GM19438 (cell line): Measurements from ENCODE around the gene DNMBP.
"Not testable (repeated sequence)": the region's sequence is repeated elsewhere in the genome, so short reads cannot be mapped to it uniquely, and the experiment has no call there.

Source experiments
- ATAC-seq: cut with Tn5 transposase; IDR thresholded peaks from one replicate; pipeline ENCODE4 v1.9.1; 2021; ENCODE audit warnings: low read depth; ENCODE audit not compliant: unreplicated experiment

Gene DNMBP

DNA sequence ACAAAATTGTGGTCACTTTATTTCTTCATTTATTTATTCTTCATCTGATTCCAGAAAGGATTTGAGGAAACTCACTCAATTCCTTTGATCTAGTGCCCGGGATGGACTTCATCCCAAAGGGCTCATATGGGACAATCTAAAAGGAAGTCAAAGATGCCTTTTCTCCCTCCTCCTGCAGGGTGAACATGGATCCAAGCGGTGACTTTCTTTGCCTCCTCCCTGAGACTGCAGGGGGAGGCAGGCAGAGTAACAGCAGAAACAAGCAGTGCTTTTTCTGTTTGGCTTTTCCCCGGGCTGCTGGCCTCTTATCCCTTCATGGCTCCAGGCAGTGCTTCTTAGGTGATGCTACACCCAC, 10.0 kb upstream of the DNMBP start:
- ATAC-seq: no peak

DNA sequence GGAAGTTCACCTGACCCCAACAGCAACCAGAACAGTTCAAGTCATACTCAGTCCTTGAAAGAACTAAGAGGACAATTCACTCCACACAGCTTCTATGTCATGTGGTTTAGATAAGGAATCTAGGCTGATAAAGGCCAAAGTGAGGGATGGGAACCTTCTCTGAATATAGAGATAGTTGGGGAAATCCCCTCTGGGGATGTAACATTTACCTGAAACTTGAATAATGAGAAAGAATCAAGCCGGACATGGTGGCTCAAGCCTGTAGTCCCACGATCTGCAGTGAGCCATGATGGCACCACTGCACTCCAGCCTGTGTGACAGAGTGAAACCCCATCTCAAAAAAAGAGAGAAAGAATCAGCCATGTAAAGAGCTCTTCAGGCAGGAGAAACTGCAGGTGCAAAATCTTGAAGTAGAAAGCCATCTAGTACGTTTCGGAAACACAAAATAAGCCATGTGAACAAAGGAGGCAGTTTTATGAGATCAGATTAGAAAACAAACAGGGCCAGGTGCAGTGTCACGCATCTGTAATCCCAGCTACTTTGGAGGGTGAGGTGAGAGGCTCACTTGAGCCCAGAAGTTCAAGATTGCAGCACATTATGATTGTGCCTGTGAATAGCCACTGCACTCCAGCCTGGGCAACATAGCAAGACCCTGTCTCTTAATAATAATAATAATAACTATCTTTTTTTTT, 4.5 kb upstream of the DNMBP start:
- ATAC-seq: peak; percentile 83

DNA sequence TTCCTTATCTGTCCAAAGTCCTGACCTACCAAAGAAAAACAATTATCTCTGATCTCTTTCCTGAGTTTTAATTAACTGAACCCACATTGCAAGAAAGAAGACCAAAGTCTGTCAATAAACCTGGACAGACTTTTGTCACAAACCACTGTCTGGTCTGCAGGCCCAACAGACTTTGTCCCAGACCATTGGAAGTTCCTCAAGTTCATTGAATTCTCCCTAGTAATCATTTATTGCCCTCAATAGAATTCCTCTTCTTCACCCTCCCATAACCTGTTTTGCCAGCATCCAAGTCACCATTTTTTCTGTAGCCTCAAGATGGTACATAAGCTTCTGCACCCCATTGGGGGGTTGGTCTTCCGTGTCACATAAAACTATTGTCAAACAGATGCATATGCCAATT, 3.9 kb upstream of the DNMBP start:
- no peak for ATAC-seq

DNA sequence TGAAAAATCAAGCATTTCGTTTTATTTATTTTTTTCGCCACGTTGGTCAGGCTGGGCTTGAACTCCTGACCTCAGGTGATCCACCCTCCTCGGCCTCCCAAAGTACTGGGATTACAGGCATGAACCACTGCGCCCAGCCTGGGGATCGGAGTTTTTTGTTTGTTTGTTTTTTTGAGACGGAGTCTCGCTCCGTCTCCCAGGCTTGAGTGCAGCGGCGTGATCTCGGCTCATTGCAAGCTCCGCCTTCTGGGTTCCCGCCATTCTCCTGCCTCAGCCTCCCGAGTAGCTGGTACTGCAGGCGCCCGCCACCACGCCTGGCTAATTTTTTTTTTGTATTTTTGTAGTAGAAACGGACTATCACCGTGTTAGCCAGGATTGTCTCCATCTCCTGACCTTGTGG, 2.2 kb upstream of the DNMBP start:
- ATAC-seq: not testable (repeated sequence)

DNA sequence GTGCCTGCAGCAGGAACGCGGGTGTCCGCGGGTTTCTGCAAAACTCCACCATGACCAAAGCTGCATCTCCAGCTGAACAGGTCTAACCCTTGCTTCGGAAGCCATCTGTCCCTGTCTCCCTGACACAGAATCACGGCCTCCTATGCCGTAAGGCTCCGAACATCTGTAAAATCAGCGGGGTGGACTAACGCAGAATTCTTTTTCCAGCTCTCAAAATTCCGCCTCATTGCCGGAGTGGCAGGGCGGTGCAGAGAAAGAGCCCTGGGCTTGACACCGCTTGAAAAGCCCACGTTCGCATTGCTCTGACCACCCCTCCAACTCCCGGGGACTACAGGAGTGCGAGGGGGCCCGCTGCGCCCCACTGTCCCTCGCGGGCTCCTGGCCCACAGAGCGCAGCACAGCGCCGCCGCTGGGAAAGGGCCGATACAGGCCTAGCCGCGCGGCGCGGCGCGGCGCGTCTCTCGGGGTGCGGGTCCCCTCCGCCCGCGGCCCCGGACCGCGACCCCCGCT, 409 bp downstream of the DNMBP start:
- peak; percentile 42 for ATAC-seq

DNA sequence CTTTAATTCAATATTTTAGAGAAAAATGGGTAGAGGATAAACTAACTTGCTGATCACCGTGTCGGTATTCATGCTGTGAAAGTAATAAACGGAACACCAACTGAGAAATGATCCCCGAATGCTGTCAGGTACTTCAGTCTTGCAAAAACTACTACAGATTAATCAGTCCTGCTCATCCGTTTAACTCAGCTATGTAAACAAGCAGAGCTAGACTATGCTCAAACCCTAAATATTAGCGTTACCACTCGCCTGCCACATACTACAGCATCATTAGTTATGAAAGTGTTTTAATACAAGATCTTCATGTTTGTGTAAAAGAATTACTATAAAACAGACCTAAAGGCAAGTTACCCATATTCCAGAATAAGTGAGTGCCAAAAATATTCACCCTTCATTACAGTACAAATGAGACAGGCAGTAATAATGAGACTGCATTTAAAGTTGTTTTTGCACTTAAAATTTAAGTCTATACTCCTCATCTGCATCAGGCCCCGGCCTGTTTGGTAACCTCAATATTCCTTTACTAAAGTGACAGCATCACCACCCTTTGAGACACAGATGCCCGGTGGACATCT, 952 bp downstream of the DNMBP start:
- no peak for ATAC-seq

DNA sequence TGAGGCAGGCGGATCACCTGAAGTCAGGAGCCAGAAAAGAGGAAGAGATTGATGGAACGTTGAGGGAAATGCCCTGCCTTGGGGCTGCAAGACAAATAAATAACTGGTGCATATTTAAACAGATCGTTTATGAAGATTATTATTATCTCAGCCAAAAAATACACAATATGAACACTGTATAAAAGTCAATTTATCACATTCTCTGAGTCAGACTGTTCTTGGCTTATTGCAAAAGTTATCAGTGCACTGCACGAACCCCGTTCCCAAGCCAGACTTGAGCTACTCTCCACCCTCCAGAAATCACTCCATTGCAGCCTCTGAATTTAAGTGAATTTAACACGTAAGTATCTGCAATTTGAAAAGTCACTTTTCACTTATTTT, 1.6 kb downstream of the DNMBP start:
- ATAC-seq: no peak

DNA sequence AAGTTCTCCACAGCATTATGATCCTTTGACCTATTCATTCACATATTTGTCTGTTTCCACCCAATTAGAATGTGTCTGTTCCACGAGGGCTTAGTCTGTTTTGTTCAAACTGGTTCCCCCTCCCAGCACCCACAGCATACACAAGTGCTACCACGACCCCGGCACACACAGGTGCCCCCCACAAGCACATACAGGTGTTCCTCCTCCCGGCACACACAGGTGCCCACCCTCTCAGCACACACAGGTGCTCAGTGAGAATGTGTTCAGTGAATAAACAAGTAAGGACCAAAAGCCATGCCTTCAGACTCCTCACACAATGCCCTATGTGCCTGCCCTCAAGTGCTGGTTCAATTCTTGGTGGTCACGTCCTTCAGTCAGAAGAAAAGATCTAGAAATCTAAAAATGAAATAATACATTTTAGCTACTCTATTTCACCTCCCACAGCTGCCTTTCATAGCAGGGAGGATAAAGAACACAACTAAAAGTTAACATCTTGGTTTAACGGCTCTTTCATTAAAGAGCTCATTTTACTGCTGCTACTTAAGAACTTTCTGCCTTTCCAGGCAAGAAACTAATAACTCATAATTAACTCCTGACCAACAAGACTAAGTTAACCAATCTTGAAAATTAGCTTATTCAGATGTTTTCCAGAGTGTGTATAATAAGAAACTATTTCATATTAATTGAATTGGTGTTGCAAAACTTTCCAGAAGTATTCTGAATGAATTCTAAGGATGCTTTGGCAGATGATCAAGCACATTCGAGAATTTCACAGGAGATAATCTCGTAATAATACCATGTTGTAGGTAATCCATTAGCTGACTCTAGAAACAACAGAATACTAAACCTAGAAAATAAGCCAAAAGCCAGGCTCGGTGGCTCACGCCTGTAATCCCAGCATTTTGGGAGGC, 2.3 kb downstream of the DNMBP start:
- ATAC-seq: no peak

DNA sequence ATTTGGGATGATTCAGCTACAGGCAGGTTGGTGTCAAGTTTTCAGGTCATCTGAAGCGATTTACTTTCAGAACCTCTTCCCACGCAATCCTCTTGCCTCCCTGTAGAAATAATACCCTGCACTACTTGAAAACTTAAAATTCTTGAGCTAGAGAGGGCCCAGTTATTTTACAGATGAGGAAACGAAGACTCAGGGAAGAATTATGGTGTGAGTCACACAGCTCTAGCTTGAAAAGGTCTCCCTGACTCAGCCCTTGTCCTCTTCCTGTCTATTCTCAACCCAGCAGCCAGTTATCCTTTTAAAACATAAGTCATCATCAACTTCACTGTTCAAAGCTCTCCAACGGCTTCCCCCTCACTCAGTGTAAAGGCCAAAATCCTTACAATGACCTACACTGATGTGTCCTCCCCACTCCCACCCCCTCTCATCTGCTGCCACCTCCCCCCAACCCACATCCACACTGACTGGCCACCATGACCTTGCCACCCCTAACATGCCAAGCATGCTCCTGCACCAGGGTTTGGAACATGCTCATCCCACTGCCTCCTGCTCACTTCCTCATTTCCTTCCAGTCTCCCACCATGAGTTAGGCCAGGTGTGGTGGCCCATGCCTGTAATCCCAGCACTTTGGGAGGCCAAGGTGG, 3.4 kb downstream of the DNMBP start:
- no peak for ATAC-seq

DNA sequence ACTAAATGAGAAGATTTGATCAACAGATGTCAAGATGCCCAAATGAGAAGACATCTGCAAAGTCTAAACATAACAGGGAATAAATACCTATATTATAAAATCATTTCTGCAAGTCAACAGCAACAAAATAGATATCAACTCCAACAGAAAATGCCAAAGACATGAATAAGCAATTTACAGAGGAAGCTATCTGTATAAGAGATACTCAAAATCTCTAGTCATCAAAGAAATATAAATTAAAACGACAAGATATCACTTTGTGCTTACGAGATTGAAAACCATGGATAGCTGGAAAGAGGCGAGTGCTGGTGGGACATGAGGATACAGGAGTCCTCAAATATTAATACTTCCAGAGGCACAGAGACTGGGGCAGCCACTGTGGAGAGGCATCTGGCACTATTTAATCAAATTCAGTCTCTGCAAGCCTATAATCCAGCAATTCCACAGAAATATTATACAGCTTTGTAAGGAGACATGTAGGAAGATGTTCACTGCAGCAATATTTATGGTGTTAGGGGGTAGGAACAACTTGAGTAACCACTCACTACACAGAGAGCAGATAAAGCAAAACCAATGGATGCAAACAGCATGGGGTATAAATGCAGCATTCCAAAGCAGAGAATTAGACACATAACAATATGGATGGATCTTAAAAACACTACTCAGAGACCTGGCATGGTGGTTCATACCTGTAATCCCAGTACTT, 4.8 kb downstream of the DNMBP start:
- ATAC-seq: no peak

DNA sequence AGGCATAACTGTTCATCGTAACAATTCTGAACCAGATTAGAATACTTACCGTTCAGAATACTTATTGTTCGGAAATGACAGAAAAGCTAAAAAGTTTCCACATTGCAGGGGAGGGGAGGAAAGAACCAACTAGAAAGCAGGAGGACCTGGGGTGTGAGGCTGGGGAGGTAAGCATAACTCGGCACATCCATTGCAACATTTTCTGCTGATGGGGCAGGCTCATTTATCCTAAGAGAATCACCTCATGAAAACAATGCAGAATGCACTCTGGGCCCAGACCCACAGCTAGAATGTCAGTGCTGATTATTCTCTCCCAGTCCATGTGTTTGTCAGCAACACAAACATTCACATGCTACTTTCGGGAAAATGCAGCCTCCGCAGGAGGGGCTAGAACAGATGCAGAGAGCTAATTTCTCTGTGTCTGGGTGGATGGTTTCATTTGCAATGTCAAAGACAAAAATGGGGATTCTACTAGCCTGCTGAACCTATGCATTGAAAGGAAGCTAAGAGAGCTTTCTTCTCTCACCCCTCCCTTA, 9.6 kb downstream of the DNMBP start:
- no peak for ATAC-seq

DNA sequence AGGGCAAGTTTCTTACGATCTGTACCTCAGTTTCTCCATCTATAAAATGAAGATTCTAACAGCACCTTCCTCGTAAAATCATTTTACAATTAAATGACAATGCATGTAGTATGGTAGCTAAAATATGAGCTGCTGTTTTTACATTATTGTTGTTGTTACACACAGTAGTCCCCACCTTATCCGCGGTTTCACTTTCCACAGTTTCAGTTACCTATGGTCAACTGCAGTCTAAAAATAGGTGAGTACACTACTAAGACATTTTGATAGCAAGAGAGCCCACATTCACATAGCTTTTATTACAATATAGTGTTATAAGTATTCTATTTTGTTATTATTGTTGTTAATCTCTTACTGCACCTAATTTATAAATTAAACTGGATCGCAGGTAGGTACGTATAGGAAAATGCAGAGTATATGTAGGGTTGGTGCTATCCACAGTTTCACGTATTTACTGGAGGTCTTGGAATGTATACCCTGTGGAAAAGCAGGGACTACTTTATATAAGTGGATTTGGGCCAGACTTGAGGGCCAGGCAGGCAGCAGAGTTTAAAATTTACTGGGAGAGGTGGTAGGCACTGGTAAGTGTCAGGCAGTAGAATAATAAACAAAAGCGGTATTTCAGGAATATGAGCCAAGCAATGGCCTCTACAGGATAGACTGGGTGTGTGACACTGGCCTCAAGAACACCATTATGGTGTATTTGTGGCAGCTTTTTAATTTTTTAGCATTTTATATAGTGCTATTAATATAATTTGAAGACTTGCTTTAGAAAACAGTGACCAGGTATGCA, 10.2 kb downstream of the DNMBP start:
- no peak for ATAC-seq

DNA sequence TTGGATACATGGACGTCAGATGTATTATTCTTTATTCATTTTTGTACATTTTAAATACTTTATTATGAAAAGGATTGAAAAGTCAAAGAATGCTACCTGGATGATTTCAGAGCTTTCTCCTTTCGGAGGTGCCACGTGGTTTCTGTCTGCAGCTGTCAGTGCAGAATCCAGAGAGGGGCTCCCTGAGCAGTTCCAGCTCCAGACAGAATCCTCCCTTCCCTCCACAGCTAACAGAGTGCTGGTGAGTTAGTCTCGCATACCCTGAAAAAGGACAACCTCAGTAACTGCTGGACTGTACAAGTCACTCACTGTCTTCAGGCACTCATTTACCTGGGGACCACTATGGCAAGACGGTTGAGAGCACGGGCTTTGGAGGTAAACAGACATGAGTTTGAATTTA, 10.9 kb downstream of the DNMBP start:
- no peak for ATAC-seq

DNA sequence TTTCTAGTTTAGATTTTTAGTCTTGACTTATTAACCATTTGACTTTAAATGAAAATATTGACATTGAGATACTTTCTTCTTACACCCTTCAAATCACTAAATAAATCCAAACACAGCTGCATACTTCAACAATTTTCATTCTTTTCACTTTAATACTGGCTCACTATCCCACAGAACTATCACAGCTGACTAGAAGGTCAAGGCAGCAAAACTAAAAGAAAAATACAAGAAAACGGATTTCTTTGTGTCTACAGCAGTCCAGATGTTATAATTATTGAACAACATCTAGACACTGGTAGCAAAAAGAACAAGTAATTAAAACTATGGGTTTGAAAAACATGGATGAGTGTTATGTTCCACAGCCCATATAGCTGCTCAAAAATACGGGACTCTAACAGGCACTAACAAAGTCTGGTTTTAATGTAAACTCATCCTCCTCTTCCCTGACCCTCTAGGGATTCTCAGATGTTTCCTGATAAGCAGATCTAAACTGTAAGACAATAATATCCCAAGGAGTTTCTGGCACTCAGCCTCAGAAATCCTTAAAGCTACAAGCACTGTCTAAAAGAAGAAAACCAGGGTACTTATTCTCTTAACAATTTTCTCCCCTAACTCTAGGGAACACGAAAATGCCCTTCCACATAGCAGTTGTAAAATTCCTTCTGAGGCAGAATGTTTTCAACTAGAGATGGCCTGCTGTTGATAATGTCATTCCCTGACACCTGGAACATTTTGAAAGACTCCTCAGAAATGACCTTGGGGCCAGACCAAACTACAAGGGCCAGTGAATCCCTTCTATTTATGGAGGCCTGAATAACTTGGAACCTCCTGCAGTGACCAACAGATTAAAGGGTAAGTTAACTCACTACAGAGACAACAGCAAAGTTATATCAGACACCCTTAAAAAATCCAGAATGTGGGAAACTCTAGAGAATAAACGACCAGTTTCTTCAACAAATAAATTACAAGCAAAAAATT, 12.8 kb downstream of the DNMBP start:
- ATAC-seq: no peak

DNA sequence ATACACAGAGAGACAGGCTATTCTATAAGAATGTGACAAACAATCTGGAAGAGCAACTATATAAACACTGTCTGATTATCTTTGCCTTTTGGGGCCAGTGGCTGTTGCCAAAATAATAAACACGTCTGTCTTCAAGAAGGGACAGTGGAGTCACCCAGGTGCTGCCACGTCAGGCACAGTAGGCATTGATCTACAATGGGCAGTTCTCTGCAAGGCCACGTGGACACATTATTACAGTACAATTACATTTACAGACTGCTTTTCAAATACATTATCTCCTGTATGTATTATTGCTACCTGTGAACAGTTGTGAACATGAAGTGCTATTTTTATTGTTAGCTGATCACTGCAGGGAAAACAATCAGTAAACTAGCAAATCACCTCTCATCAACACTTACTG, 14.0 kb downstream of the DNMBP start:
- ATAC-seq: no peak

DNA sequence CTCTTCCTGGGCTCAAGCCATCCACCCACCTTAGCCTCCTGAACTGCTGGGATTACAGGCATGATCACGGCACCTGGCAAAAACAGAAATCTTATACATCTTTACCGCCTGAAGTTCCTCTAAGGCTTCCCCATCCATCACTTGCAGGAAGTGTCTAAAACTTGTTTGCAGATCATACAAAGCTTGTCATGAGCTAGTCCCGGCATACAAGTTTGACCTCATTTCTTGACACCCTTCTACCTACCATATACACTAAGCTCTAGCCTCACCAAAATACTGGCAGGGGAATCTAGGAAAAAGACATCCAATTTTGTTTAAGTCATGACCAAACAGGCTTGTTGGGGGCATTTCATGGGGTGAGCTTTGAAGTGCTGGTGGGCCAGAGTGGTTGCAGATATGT, 14.5 kb downstream of the DNMBP start:
- ATAC-seq: no peak

DNA sequence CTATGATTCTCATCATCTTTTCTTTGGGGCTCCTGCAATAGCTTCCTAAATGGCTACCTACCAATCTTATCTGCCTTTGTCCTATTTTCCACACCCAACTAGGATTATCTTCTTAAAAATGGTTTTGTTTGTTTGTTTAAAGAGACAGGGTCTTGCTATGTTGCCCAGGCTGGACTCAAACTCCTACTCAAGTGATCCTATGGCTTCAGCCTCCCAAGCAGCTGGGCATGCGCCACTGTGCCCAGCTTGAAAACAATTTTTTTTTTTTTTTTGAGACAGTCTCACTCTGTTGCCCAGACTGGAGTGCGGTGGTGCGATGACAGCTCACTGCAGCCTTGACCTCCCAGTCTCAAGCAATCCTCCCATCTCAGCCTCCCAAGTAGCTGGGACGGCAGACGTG, 14.9 kb downstream of the DNMBP start:
- ATAC-seq: no peak
